IMR-90 (cell line): ENCODE measurements around the gene IGF2R. TPM values are rescaled to one million over a fixed set of nuclear protein-coding genes. Genes with fewer than 3 reads are reported as not detected.

ENCODE experiments used
- ATAC-seq: fragments of 200-7000 bp; cut with Tn5 transposase; 2 replicates; pipeline ENCODE4 v1.9.1; 2020; ENCODE audit warnings: low read depth, mild to moderate bottlenecking, moderate library complexity
- BruUV-seq: library from RNA; stranded (reverse); fragments of 400-500 nt; replicated peaks from 2 replicates; lab custom pipeline; 2021; lab: Mats Ljungman, UMichigan
- CTCF ChIA-PET: fragments of 300-600 bp; formaldehyde crosslinking; extraction: SDS; loops from one replicate; lab custom pipeline; 2021; ENCODE audit warnings: antibody characterized with exemption; lab: Yijun Ruan, JAX
- POLR2A ChIA-PET: fragments of 300-600 bp; sonication (Branson Sonifier 250); formaldehyde crosslinking; loops from one replicate; lab custom pipeline; 2022; ENCODE audit warnings: antibody characterized with exemption; ENCODE audit not compliant: unreplicated experiment; lab: Charles Lee
- DNase-seq: peaks from one replicate; pipeline ENCODE4 v3.0.0; 2013
- H2AFZ ChIP-seq: replicated peaks from 2 replicates; pipeline ENCODE3; 2013; ENCODE audit warnings: low read length, mild to moderate bottlenecking; ENCODE audit not compliant: poor library complexity
- H2AK5ac ChIP-seq: 2 replicates; pipeline ENCODE4 v1.6.1; 2013; ENCODE audit warnings: low read depth, low read length, inconsistent platforms
- H2AK9ac ChIP-seq: replicated peaks from 2 replicates; pipeline ENCODE3; 2013; ENCODE audit warnings: mild to moderate bottlenecking, low read depth, low read length, moderate library complexity; ENCODE audit not compliant: poor library complexity
- H2BK120ac ChIP-seq: 2 replicates; pipeline ENCODE4 v1.6.1; 2013; ENCODE audit warnings: low read depth, low read length, inconsistent platforms
- H2BK15ac ChIP-seq: 3 replicates; pipeline ENCODE4 v1.6.1; 2013; ENCODE audit warnings: low read depth, low read length, inconsistent platforms
- H2BK20ac ChIP-seq: 2 replicates; pipeline ENCODE4 v1.6.1; 2013; ENCODE audit warnings: low read depth, mild to moderate bottlenecking, inconsistent platforms, low read length, moderate library complexity
- H2BK5ac ChIP-seq: 2 replicates; pipeline ENCODE4 v1.6.1; 2013; ENCODE audit warnings: mild to moderate bottlenecking, low read depth, low read length, inconsistent platforms; ENCODE audit not compliant: poor library complexity, severe bottlenecking
- H3K14ac ChIP-seq: replicated peaks from 2 replicates; pipeline ENCODE4 v1.6.1; 2013; ENCODE audit warnings: low read depth, low read length, inconsistent platforms
- H3K18ac ChIP-seq: 2 replicates; pipeline ENCODE4 v1.6.1; 2013; ENCODE audit warnings: low read depth, low read length, control low read depth
- H3K23ac ChIP-seq: 2 replicates; pipeline ENCODE4 v1.6.1; 2013; ENCODE audit warnings: low read depth, low read length, inconsistent platforms
- H3K27ac ChIP-seq: 2 replicates; pipeline ENCODE4 v1.5.1; 2013; ENCODE audit warnings: mild to moderate bottlenecking, control low read depth, low read length; ENCODE audit not compliant: insufficient read depth
- H3K27me3 ChIP-seq: 2 replicates; pipeline ENCODE4 v1.6.1; 2013; ENCODE audit warnings: low read length; ENCODE audit not compliant: control insufficient read depth, insufficient read depth
- H3K36me3 ChIP-seq: 2 replicates; pipeline ENCODE4 v1.6.1; 2013; ENCODE audit warnings: low read length, mixed read lengths; ENCODE audit not compliant: control insufficient read depth, insufficient read depth
- H3K4ac ChIP-seq: 2 replicates; pipeline ENCODE4 v1.6.1; 2013; ENCODE audit warnings: low read depth, low read length, inconsistent platforms
- H3K4me1 ChIP-seq: 2 replicates; pipeline ENCODE4 v1.6.1; 2013; ENCODE audit warnings: low read length, mixed read lengths; ENCODE audit not compliant: control insufficient read depth, insufficient read depth
- H3K4me2 ChIP-seq: 2 replicates; pipeline ENCODE4 v1.6.1; 2013; ENCODE audit warnings: low read depth, mild to moderate bottlenecking, control low read depth, low read length, moderate library complexity
- H3K4me3 ChIP-seq: 2 replicates; pipeline ENCODE4 v1.5.1; 2013; ENCODE audit warnings: low read depth, mild to moderate bottlenecking, control low read depth, low read length, moderate library complexity; ENCODE audit not compliant: insufficient read depth
- H3K56ac ChIP-seq: 2 replicates; pipeline ENCODE4 v1.6.1; 2013; ENCODE audit warnings: low read length, inconsistent platforms; ENCODE audit not compliant: insufficient read depth; ENCODE audit errors: extremely low read depth
- H3K79me1 ChIP-seq, 2 experiments: 2 replicates each; pipeline ENCODE4 v1.6.1; 2013; ENCODE audit warnings: low read length in 2 of 2, inconsistent platforms in 1 of 2, low read depth in 1 of 2
- H3K9ac ChIP-seq: 2 replicates; pipeline ENCODE4 v1.6.1; 2013; ENCODE audit warnings: low read depth, low read length, control low read depth
- H3K9me1 ChIP-seq: 2 replicates; pipeline ENCODE4 v1.6.1; 2013; ENCODE audit warnings: low read length, inconsistent platforms; ENCODE audit not compliant: insufficient read depth
- H3K9me3 ChIP-seq: 2 replicates; pipeline ENCODE4 v1.6.1; 2013; ENCODE audit warnings: low read length; ENCODE audit not compliant: control insufficient read depth, insufficient read depth
- H4K20me1 ChIP-seq: 2 replicates; pipeline ENCODE4 v1.6.1; 2013; ENCODE audit warnings: low read length, inconsistent platforms; ENCODE audit not compliant: insufficient read depth
- H4K5ac ChIP-seq: 2 replicates; pipeline ENCODE4 v1.6.1; 2013; ENCODE audit warnings: mild to moderate bottlenecking, low read depth, low read length, control low read depth
- H4K8ac ChIP-seq, 2 experiments: 2 replicates each; pipeline ENCODE4 v1.6.1; 2013; ENCODE audit warnings: low read depth in 2 of 2, low read length in 2 of 2, control low read depth in 1 of 2, inconsistent platforms in 1 of 2
- H4K91ac ChIP-seq: 2 replicates; pipeline ENCODE4 v1.6.1; 2013; ENCODE audit warnings: low read depth, low read length, inconsistent platforms; ENCODE audit not compliant: insufficient read depth
- CEBPB ChIP-seq: IDR thresholded peaks from 2 replicates; pipeline ENCODE4 v1.6.1; 2012; ENCODE audit warnings: low read depth, low read length, improper control_type of control experiment
- FOS ChIP-seq: fragments of 150-350 bp; IDR thresholded peaks from 2 replicates; pipeline ENCODE4 v1.6.1; 2016; ENCODE audit warnings: low read depth, low read length
- MAFK ChIP-seq: IDR thresholded peaks from 2 replicates; pipeline ENCODE4 v1.6.1; 2012; ENCODE audit warnings: low read depth, low read length, improper control_type of control experiment
- MAZ ChIP-seq: IDR thresholded peaks from 2 replicates; pipeline ENCODE4 v1.6.1; 2012; ENCODE audit warnings: low read depth, mild to moderate bottlenecking, low read length, improper control_type of control experiment, moderate library complexity, borderline replicate concordance
- RFX5 ChIP-seq: IDR thresholded peaks from 2 replicates; pipeline ENCODE4 v1.8.0; 2012; ENCODE audit warnings: low read depth, mild to moderate bottlenecking, low read length, moderate library complexity
- WGBS, 2 experiments: methylation state at CpG; one replicate each; pipeline versions ENCODE4 v1.1.5 to v1.1.7; 2013; ENCODE audit warnings: missing lambda C conversion rate in 2 of 2; ENCODE audit not compliant: insufficient read length in 1 of 2; ENCODE audit errors: extremely low coverage in 2 of 2; 5-methylcytosine and 5-hydroxymethylcytosine counted together
- dilution Hi-C: fragments of 300-500 bp; cut with HindIII; formaldehyde crosslinking; loops from one replicate; pipeline ENCODE4 v1.14.3; 2018; ENCODE audit warnings: low sequenced_read_pairs; ENCODE audit not compliant: unreplicated experiment
- in situ Hi-C: fragments of 300-500 bp; cut with MboI; formaldehyde crosslinking; loops from 3 replicates; pipeline ENCODE4 v1.14.3; 2019; ENCODE audit warnings: low sequenced_read_pairs, inconsistent platforms, mixed read lengths
- intact Hi-C: fragments of 100-400 bp; cut with micrococcal nuclease; formaldehyde crosslinking; loops from 2 replicates; pipeline ENCODE4 v1.10.0; 2022
- polyA plus RNA-seq, 3 experiments: library from polyadenylated mRNA; depleted of rRNA; stranded (reverse); fragments of >200 nt; gene quantifications; 2 replicates each; pipeline ENCODE4 v1.2.3, GENCODE V29; 2012; ENCODE audit warnings: low replicate concordance in 1 of 3
- total RNA-seq: library from RNA; depleted of rRNA; stranded (reverse); fragments of >200 nt; gene quantifications from 2 replicates; pipeline ENCODE4 v1.2.3, GENCODE V29; 2012

Gene IGF2R
- total and polyA plus RNA-seq, 2 of the 4 experiments (the other 2 are of a cell fraction), result 33.2 to 41.4 TPM

DNA sequence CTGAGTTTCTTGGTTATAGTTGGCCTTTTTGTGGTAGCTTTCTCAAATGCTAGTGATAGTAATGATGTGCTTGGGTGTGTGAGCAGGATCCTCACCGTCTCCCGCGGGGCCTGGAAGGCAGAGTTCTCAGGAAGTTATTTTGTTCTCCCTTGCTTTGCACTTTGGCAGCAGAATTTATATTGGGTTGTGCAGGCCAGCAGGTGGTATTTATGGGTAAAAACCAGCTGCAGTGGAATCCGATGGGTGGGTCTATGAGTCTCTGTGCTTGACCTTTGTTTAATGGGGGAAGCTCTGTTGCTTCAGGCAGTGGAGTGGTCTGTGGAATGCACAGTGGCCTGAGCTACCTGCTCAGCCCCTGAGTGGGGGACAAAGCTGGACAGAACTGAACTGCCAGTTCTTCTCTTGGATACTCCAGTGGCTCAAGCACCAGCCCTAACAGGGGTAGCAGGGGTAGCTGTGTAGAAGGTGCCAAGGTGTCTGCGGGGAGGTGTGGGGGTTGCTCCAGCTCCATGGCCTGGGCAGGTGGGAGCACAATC is 27.3 kb downstream of the IGF2R start:
- H3K36me3 ChIP-seq, result peaks cover 14% of the 10 kb centered on the region
- DNase-seq (no peak), ATAC-seq (no peak)
- POLR2A ChIA-PET, result no interaction called here
- no peak overlapping the region for H3K9ac ChIP-seq
- H3K4ac ChIP-seq, result no peak overlapping the region; the same call in 1 of the 2 replicates
- no peak overlapping the region for H2BK120ac ChIP-seq
- no peak overlapping the region for H3K14ac ChIP-seq
- no peak overlapping the region for H3K4me2 ChIP-seq
- H4K8ac ChIP-seq, result no peak overlapping the region
- in situ Hi-C loops, result no loop called here
- no peak overlapping the region for H4K91ac ChIP-seq
- no peaks in the 10 kb centered on the region for H3K27me3 ChIP-seq
- peaks cover 48% of the 10 kb centered on the region for H4K20me1 ChIP-seq
- no peak overlapping the region for H2AK9ac ChIP-seq
- no peak overlapping the region for H3K4me3 ChIP-seq
- BruUV-seq, result no TSS peak
- TF ChIP-seq MAFK (no peak), CEBPB (no peak), FOS (no peak), MAZ (no peak), RFX5 (no peak)
- peaks cover 34 to 69% of the 10 kb centered on the region in 2 experiments for H3K79me1 ChIP-seq
- H3K18ac ChIP-seq, result no peak overlapping the region
- H3K9me3 ChIP-seq, result no peaks in the 10 kb centered on the region
- 100% methylated on average over 2 of the region's 5 CpGs; no CpG with 5 or more reads in 1 of the 2 experiments for WGBS, 2 experiments
- dilution Hi-C loops, result no loop called here
- H3K23ac ChIP-seq, result no peak overlapping the region
- intact Hi-C loops, result no loop called here
- H2BK20ac ChIP-seq, result no peak overlapping the region
- H3K9me1 ChIP-seq, result peaks cover 6% of the 10 kb centered on the region; the same call in 1 of the 2 replicates
- H2BK5ac ChIP-seq, result no peak overlapping the region
- no peaks in the 10 kb centered on the region; the same call in 1 of the 2 replicates for H3K4me1 ChIP-seq
- no peak overlapping the region for H2BK15ac ChIP-seq
- H2AFZ ChIP-seq, result no peak overlapping the region
- no peak overlapping the region for H4K5ac ChIP-seq
- CTCF ChIA-PET, result no interaction called here
- no peak overlapping the region for H3K27ac ChIP-seq
- no peak overlapping the region for H3K56ac ChIP-seq
- H2AK5ac ChIP-seq, result no peak overlapping the region
